Stimulated activated CD8-positive, alpha-beta memory T cell treated with anti-CD3 and anti-CD28 coated beads, Interleukin-12 subunit alpha, Interleukin-12 subunit beta, amount 100 ng/mL, for 24 hours (primary cell): ENCODE measurements around the gene C3orf20.

ENCODE experiments used
- DNase-seq: peaks from one replicate; pipeline ENCODE4 v3.0.0-alpha.2; 2020; ENCODE audit errors: extremely low read depth

C3orf20 gene

GRCh38 chr3:14811684-14812083, 136.7 kb downstream of the C3orf20 start:
- no peak for DNase-seq

GRCh38 chr3:14812196-14812790, 137.4 kb downstream of the C3orf20 start:
- no peak for DNase-seq

- DNase-seq: no peak
Measured at GRCh38 chr3:14814411-14814871, 139.5 kb downstream of the C3orf20 start.

- no peak for DNase-seq
Measured at GRCh38 chr3:14816359-14816758, 141.4 kb downstream of the C3orf20 start.

- no peak for DNase-seq
Measured at GRCh38 chr3:14818804-14819500, 144.0 kb downstream of the C3orf20 start, which contains the start of gene FGD5. TSS of gene FGD5 (plus strand) at chr3:14818962. CDS start at chr3:14819072, 110 bp downstream.

- DNase-seq: no peak
Measured at GRCh38 chr3:14819671-14820070, 144.7 kb downstream of the C3orf20 start.

- no peak for DNase-seq
Measured at GRCh38 chr3:14820156-14820555, 145.2 kb downstream of the C3orf20 start.

GRCh38 chr3:14821151-14821550, 146.2 kb downstream of the C3orf20 start:
- DNase-seq: no peak

- DNase-seq: no peak
Measured at GRCh38 chr3:14822134-14822533, 147.2 kb downstream of the C3orf20 start.
